Lower leg skin (tissue), 4 donors: Measurements from ENCODE around the gene ADGRL3. TPM values are rescaled to one million over a fixed set of nuclear protein-coding genes. Genes with fewer than 3 reads are reported as not detected.

Source experiments
- DNase-seq, 2 donors: peaks; one replicate each; pipeline ENCODE4 v3.0.0-alpha.2; 2019; ENCODE audit warnings: low spot score in 2 of 2
- H3K4me3 ChIP-seq: fragments of 200-600 bp; sonication (generic); 2 replicates; pipeline ENCODE4 v1.5.1; 2017; ENCODE audit warnings: mild to moderate bottlenecking, low read depth; ENCODE audit not compliant: poor library complexity, severe bottlenecking
- CTCF ChIP-seq, 3 donors: fragments of 450-650 bp; IDR thresholded peaks; one replicate each; pipeline ENCODE4 v1.5.1; 2016; ENCODE audit warnings: antibody characterized with exemption in 3 of 3, mild to moderate bottlenecking in 3 of 3, moderate library complexity in 2 of 3
- POLR2A ChIP-seq, 2 donors: fragments of 450-650 bp; IDR thresholded peaks; one replicate each; pipeline ENCODE4 v1.6.1; 2016 to 2017; ENCODE audit warnings: antibody characterized with exemption in 2 of 2, mild to moderate bottlenecking in 1 of 2, moderate library complexity in 1 of 2
- WGBS, 2 donors: methylation state at CpG; one replicate each; pipeline ENCODE4 v1.1.5; 2018; 5-methylcytosine and 5-hydroxymethylcytosine counted together
- intact Hi-C: fragments of 100-400 bp; cut with DNase I; formaldehyde crosslinking; loops from one replicate; pipeline ENCODE4 v1.15.0; 2023; ENCODE audit warnings: low total_unique reads
- total RNA-seq, 4 donors: library from RNA; depleted of rRNA; stranded (reverse); fragments of >200 nt; gene quantifications; one replicate each; pipeline ENCODE4 v1.1.0, GENCODE V29; 2016

Gene ADGRL3
- total RNA-seq, 4 donors from 2014 or later: 1.8 to 21.2 (median 8.2) TPM

- TF ChIP-seq CTCF (IDR thresholded peaks at IDR 0.05): no peak
- TF ChIP-seq POLR2A (IDR thresholded peaks at IDR 0.05): no peak
- no peak for DNase-seq
- WGBS, 2 donors: 47 to 61% methylated on average over 3 of the region's 3 CpGs
- no peak overlapping the region for H3K4me3 ChIP-seq
- intact Hi-C loops: no loop called here
These were observed 620.0 kb downstream of the ADGRL3 start for GRCh38 chr4:61820136-61820535.

DNA sequence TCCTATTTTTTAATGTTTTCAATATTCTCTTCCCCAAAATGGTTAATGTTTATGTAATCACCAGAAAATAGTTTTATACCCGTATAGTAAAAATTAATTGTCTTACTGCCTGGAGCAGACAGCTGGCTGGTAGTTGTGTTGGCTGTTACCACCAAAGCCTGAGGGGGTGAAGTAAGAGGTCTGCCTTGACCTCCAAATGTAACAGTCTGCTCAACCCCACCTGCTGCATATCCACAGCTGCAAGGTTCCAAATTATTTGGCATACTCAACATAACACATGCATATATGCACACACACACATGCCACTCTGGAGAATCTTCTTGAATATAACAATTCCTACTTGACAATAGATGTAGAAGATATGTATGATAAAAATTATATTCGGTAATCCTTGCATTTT, 624.3 kb downstream of the ADGRL3 start:
- no peak for TF ChIP-seq POLR2A (IDR thresholded peaks at IDR 0.05)
- no peak for TF ChIP-seq CTCF (IDR thresholded peaks at IDR 0.05)
- no peak overlapping the region for H3K4me3 ChIP-seq
- 47 to 57% methylated on average over 2 of the region's 2 CpGs for WGBS, 2 donors
- intact Hi-C loops: no loop called here
- DNase-seq: no peak

GRCh38 chr4:61827907-61828391, 627.8 kb downstream of the ADGRL3 start:
- intact Hi-C loops: no loop called here
- WGBS, 2 donors: 10 to 12% methylated on average over 1 of the region's 1 CpG
- DNase-seq: no peak
- H3K4me3 ChIP-seq: no peak overlapping the region
- TF ChIP-seq POLR2A (IDR thresholded peaks at IDR 0.05) (no peak), CTCF (IDR thresholded peaks at IDR 0.05) (no peak)

DNA sequence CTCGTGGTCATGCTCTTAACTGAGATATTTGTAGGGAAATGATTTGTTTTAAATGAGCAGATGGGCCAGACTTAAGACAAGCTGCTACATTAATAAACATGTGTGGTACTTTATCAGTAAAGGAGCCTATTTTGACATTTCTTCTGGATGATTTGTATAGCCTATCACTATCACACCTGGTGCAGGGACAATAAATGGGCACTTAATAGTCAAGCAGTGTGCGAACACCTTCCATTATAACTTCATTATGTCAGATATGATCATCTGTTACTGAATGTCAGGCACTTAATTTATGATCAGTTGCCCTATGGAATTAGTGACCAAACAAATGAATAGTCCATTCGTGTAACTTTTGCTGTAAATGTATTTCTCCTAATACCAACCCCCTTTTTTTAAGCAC, 628.8 kb downstream of the ADGRL3 start:
- intact Hi-C loops: no loop called here
- no peak for DNase-seq
- WGBS, 2 donors: 71 to 77% methylated on average over 3 of the region's 3 CpGs
- no peak overlapping the region for H3K4me3 ChIP-seq
- TF ChIP-seq POLR2A (IDR thresholded peaks at IDR 0.05) (no peak), CTCF (IDR thresholded peaks at IDR 0.05) (no peak)

GRCh38 chr4:61831987-61832386, 631.9 kb downstream of the ADGRL3 start:
- TF ChIP-seq CTCF (IDR thresholded peaks at IDR 0.05) (no peak), POLR2A (IDR thresholded peaks at IDR 0.05) (no peak)
- intact Hi-C loops: no loop called here
- no peak overlapping the region for H3K4me3 ChIP-seq
- no peak for DNase-seq
- 80 to 87% methylated on average over 1 of the region's 1 CpG for WGBS, 2 donors

DNA sequence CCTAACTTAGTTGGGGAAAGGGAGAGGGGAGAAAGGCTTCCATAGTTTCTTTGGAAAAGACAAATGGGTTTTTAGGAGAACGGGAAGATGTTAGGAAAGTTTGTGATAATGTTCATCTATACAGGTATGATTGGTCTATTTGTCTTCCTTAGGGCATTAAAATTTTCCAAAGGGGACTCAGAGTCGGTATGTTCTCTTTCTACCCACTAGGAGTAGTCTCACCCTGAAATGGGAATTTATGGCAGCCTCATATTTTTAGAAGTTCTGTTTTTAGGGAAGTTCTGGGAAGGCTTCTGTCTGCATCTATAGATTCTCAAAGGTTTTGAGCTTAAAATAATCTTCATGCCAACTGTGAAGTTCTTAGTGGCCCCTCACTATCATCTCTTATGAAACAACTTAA, 637.3 kb downstream of the ADGRL3 start:
- no peak for DNase-seq
- intact Hi-C loops: no loop called here
- H3K4me3 ChIP-seq: no peak overlapping the region
- TF ChIP-seq CTCF (IDR thresholded peaks at IDR 0.05): no peak
- TF ChIP-seq POLR2A (IDR thresholded peaks at IDR 0.05): no peak
- 78 to 82% methylated on average over 2 of the region's 2 CpGs for WGBS, 2 donors
